Measurements from ENCODE around the gene CORO7.

GRCh38 chr16:4333308-4333638 lies 83.1 kb downstream of the CORO7 start:
- TF ChIP-seq CTCF (IDR thresholded peaks at IDR 0.05; ENCODE audit: borderline replicate concordance, extremely low read depth, low read length, poor library complexity, severe bottlenecking) (no peak), EZH2 (IDR thresholded peaks at IDR 0.05; ENCODE audit: borderline replicate concordance, low read depth, low read length, severe bottlenecking) (no peak)
